ENCODE data around the gene DNAH2.

The DNAH2 gene

DNA sequence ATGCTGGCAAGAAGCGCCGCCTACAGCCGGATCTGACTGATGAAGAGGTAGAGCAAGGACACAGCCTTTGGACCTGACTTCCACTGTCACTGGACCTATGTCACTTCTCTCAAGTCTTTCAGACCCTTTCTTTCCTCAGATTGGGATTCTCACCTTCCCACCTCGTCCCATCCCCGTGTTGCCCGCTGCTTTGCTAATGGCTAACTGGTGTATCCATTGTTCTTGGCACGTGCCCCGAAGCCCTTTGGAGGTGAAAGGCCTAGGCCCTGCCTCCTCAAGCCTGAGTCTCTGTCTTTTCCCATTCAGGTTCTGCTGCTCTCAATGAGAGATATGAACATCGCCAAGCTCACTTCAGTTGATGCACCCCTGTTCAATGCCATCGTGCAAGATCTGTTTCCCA lies 63.2 kb downstream of the DNAH2 start:
- no peak for DNase-seq (ENCODE audit: low read depth)

DNA sequence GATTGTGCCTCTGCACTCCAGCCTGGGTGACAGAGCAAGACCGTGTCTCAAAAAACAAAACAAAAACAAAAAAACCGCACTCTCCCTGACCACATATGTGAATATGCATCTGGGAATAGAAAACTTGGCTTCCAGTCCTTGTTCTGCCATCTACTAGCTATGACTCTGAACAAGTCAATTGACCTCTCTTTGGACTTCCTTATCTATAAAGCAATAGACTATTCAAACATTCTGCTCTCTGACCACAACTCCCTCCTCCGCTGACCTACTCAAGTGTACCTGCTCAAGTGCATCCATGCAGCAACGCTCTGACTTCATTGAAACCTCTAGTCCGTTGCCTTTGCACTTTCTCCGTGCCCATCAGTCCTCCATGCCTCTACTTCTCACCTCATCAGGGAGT lies 63.9 kb downstream of the DNAH2 start:
- DNase-seq (ENCODE audit: low read depth): peak; percentile 11

DNA sequence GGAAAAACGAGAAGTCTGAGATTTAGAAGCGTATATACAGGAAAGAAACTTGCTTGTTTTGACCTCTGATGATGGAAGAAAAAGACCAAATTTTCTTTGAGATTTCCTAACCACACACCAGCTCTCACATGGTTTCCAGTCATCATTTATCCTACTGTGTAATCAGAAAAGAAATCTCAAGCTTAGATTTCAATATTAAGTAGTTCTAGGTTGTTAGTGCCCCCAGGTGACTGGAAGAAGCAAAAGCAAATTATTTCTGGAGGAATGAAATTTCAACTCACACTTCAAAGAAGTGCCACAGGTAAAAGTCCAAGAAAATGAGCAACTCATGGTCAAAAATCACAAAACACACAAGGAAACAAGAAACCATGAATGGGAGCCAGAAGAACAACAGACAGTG lies 64.7 kb downstream of the DNAH2 start:
- DNase-seq (ENCODE audit: low read depth): peak; percentile 55

DNA sequence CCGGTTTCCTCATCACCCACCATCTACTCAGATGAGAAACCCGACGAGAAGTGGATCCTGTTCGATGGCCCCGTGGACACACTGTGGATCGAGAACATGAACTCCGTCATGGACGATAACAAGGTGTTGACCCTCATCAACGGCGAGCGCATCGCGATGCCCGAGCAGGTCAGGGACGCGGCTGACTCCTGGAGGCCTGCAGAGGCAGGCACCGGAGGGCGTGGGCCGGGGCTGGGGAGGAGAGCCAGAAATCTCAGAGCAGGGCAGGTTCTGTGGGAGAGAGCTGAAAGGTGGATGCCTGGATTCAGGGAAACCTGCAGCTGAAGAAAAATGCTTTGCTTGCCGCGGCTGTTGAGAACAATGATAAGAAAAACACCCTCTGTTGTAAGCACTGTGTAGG lies 69.3 kb downstream of the DNAH2 start:
- DNase-seq (ENCODE audit: low read depth): no peak

DNA sequence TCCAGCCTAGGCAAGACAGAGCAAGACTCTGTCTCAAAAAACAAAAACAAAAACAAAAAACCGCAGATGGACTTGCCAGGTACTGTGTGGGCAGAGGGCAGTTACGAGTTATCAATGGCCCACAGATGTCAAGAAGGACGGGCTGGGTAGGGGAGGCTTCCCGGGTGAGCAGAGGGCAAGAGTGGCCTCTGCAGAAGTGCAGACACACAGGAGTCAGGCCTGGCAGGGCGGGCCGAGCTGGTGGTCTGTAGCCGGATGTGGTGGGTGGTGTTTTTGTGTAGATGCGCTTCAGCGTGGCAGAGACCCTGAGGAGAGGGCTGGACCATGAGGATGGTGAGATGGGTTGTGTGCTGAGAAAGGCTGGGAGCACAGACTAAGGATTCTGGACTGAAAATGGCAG lies 71.6 kb downstream of the DNAH2 start:
- no peak for DNase-seq (ENCODE audit: low read depth)

DNA sequence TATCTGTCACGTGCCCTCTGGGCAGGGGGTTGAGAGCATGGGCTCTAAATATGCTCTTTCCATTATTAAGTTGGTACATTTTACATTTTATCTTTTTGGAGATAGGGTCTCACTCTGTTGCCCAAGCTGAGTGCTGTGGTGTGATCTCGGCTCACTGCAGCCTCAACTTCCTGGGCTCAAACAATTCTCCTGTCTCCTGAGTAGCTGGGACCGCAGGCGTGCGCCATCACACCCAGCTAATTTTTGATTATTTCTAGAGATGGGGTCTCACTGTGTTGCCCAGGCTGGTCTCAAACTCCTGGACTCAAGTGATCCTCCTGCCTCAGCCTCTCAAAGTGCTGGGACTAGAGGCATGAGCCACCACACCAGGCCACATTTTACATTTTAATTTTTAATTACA lies 72.6 kb downstream of the DNAH2 start:
- no peak for DNase-seq (ENCODE audit: low read depth)

DNA sequence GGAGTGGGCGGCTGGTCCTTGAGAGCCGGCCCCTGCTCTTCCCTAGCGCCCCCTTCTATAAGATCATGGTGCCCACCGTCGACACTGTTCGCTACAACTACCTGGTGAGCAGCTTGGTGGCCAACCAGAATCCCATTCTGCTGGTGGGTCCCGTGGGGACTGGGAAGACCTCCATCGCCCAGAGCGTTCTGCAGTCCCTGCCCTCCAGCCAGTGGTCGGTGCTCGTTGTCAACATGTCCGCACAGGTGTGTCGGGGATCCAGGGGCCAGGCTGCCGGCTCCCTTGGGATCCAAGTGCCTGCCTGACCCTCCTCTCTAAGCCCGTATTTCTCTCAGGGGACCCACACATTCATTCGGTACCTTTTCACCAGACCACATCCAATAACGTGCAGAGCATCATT lies 75.1 kb downstream of the DNAH2 start:
- no peak for DNase-seq (ENCODE audit: low read depth)

DNA sequence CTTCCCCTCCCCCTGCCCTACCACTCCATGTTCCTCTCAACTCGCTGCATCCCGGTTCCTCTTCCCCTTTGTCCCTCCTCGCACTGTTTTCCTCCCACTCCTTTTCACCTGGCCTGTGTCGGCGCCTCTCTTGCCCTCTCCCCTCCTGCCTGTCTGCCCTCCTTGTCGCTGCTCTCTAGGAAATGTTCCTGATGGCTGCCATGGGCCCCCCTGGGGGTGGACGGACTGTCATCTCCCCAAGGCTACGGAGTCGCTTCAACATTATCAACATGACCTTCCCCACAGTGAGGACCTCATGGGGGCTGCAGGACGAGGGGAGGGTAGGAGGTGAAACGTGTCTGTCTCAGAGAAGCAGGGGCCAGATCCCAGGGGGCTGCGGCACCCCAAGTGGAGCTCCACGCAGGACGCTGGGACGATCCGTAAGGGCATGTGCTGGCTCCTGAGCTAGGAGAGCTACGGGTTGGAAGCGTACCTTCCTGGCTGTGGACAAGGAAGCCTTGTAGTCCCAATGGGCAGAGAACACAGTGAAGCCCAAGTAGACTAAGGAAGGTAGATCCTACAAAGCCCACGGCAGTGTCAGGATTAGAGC lies 76.6 kb downstream of the DNAH2 start:
- no peak for DNase-seq (ENCODE audit: low read depth)

DNA sequence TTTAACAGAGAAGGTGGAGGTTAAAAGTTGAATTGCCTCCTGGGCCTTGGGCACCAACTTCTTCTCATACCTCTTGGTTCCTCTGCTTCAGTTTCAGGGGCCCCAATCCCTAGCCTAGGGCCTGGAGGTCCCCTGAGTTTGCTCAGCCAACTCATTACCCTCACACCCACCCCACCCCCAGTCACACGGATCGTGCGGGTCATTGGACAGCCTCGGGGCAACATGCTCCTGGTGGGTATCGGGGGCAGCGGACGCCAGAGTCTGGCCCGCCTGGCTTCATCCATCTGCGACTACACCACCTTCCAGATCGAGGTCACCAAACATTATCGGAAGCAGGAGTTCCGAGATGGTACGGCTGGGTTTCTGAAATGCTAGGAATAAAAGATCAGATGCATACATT lies 80.4 kb downstream of the DNAH2 start:
- DNase-seq (ENCODE audit: low read depth): no peak

DNA sequence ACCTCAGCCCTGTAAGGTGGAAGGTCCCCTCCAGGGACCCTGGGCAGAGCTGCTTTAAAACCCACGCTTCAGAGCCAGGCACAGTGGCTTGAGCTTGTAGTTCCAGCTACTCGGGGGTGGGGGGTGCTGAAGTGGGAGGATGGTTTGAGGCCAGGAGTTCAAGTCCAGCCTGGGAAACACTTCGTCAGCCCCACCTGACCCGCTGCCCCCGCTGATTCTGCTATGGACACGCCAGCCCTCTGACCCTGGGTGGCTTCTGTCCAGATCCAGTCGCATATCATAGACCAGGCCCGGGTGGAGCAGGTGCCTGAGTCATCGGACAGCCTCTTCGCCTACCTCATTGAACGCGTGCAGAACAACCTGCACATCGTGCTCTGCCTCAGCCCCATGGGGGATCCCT lies 81.3 kb downstream of the DNAH2 start:
- no peak for DNase-seq (ENCODE audit: low read depth)

DNA sequence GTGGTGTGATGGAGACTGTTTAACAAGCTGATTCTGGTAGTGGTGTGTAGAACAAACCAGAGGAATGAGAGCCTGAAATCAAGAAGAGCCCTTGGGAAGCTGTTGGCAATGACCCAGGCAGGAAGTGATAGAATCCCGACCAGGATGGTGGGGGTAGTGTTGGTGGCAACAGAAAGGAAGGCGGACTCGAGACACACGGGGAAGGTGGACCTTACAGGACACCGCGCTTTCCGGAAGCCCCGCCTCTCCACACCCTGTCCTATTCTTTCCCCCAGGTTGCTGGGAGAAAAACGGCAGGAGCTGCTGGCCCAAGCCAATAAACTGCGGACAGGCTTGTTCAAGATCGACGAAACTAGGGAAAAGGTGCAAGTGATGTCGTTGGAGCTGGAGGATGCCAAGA lies 86.4 kb downstream of the DNAH2 start:
- DNase-seq (ENCODE audit: low read depth): peak; percentile 2

DNA sequence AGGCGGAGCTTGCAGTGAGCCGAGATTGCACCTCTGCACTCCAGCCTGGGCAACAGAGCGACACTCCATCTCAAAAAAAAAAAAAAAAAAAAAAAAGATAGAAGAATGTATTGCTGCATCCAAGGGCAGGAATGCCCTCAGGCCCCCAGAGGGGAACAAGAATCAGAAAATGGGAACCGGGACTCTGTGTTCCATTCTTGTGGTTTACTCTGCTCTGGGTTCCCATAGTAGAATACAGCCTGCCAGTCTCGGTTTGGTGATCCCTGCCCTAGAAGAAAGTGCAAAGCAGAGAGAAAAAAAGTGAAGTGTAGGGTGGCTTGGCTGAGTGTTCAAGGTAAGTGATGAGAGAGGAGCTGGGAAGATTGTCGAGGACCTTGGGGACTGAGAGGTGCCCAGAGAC lies 89.0 kb downstream of the DNAH2 start:
- no peak for DNase-seq (ENCODE audit: low read depth)

DNA sequence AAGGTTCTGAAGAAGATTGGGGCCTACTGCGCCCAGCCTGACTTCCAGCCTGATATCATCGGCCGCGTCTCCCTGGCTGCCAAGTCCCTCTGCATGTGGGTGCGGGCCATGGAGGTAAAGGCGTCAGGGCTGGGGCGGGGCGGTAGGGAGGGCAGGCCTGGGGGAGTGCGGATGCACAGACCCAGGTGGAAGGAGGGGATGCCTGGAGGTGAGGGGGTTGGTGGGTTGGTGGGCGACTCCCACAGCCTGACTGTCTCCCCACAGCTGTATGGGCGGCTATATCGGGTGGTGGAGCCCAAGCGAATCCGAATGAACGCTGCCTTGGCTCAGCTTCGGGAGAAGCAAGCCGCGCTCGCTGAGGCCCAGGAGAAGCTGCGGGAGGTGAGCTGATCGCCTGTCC lies 89.7 kb downstream of the DNAH2 start:
- no peak for DNase-seq (ENCODE audit: low read depth)

DNA sequence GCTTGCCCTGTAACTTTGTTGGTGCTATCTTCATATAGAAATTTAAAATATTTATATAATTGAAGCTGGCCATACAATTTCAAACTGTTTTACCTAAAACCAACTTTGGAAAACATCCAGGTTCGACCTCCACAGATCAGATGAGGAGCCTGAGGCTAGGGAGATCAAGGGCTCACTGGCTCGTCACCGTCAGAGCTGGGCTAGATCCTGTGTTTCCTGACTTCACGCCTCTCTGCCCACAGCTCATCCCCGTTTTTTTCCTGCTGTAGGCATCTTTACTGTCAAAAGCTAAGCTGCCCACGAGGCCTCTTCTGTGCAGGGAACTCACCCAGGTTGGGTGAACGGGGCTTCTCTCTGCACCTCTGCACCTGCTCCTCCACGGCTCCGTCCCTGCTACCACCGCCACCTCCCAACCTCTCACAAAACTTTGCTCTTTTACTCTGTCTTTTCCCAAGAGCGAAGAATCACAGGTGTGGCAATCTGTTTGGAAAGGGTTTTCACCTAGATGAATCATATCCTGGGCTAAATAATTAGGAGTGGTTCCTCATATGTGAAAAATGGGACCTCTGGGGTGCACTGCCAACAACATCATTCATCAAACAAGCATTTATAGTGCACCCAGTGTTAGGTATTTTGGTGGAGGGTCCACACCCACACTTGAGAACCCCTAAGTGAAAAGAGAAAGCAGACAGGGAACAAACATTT lies 91.7 kb downstream of the DNAH2 start:
- no peak for DNase-seq (ENCODE audit: low read depth)

DNA sequence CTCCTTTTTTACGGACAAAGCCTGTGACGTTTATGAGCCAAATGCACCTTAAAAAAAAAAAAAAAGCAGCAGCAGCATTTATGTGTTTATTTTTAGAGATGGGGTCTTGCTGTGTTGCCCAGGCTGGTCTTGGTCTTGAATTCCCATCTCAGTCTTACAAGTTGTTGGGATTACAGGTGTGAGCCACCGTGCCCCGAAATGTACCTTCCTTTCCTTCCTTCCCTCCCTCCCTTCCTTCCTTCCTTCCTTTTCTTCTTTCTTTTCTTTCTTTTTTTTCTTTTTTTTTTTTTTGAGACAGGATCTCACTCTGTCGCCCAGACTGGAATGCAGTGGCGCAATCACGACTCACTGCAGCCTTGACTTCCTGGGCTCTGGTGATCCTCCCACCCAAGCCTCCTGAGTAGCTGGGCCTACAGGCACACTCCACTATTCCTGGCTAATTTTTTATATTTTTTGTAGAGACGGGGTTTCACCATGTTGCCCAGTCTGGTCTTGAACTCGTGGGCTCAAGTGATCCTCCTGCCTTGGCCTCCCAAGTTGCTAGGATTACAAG lies 92.3 kb downstream of the DNAH2 start:
- peak; percentile 6 for DNase-seq (ENCODE audit: low read depth)

DNA sequence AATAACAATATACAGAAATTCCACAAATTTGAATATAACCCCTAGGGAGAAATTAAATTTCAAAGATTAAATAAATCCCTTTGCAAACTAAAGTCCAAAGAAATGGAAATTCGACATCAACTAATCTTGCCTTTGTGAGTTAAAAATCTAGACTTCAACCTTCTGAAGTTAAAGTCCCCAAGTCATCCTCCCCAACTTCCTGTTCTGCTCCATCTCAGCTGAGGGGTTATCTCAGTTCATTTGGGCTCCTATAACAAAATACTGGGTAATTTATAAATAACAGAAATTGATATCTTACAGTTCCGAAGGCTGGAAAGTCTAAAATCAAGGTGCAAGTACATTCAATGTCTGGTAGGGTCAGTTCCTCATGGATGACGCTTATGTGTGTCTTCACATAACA lies 93.7 kb downstream of the DNAH2 start:
- DNase-seq (ENCODE audit: low read depth): no peak

DNA sequence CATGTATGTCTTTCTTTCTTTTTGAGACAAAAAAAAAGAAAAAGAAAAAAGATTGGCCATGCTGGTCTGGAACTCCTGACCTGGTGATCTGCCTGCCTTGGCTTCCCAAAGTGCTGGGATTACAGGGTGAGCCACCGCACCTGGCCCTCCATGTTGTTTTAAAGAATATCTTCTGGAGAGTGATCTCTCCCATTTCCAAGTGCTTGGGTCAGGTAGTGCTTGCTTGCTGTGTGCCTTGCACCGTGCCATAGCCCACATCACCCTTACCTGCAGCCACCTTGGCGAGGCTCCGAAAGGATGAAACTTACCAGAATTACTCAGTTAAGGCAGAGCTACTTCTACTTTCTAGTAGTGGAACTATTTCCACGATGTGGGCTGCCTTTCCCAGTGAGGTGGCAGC lies 97.4 kb downstream of the DNAH2 start:
- DNase-seq (ENCODE audit: low read depth): no peak

DNA sequence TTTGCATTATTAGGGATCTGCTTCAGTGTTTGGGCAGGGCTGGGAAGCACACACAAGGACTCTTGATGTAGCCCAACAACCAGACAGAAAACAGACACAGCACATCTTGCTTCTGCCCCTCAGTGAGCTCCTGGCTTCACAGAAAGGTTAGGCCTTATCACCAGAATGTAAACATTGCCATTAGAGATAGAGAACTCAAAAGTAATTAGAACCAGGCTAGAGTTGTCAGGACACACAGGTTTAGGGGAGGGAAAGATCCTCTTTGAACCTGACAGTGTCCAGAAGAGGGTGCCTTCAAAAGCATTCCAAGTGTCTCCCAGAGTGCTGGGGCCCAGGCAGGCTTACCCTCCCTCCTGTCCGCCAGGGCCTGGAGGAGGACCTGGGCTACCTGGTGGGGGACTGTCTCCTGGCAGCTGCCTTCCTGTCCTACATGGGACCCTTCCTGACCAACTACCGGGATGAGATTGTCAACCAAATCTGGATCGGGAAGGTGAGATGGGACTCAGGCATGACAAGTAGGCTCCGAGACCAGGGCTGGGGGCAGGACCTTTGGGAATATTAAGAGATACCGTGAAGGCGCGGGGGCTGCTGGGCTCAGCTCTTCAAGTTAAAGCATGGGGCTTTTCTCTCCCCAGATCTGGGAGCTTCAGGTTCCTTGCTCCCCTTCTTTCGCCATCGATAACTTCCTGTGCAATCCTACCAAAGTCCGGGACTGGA lies 99.5 kb downstream of the DNAH2 start:
- DNase-seq (ENCODE audit: low read depth): no peak

DNA sequence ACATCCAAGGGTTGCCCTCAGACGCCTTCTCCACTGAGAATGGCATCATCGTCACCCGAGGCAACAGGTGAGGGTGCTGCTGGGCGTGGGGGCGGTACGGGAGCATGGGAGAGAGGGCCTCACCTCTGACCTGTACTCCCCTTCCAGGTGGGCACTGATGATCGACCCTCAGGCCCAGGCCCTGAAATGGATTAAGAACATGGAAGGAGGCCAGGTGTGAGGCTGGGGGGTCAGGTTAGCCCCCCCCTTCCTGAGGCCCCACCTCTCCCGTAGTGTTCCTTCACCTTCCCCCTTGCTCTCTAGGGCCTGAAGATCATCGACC lies 100.1 kb downstream of the DNAH2 start:
- no peak for DNase-seq (ENCODE audit: low read depth)

DNA sequence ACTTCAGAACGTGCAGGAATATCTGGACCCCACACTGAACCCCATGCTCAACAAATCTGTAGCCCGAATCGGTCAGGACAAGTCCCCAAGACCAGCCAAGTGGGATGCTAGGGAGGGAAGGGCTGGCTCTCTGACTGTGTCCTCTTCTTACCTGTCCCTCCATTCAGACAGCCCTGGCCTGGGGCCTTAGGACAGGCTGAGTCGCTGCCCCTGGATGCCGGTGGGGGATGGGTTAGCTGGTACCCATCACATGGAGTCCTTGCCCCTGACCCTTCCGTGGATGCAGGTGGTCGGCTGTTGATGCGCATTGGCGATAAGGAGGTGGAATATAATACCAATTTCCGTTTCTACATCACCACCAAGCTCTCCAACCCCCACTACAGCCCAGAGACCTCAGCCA lies 100.5 kb downstream of the DNAH2 start:
- no peak for DNase-seq (ENCODE audit: low read depth)

DNA sequence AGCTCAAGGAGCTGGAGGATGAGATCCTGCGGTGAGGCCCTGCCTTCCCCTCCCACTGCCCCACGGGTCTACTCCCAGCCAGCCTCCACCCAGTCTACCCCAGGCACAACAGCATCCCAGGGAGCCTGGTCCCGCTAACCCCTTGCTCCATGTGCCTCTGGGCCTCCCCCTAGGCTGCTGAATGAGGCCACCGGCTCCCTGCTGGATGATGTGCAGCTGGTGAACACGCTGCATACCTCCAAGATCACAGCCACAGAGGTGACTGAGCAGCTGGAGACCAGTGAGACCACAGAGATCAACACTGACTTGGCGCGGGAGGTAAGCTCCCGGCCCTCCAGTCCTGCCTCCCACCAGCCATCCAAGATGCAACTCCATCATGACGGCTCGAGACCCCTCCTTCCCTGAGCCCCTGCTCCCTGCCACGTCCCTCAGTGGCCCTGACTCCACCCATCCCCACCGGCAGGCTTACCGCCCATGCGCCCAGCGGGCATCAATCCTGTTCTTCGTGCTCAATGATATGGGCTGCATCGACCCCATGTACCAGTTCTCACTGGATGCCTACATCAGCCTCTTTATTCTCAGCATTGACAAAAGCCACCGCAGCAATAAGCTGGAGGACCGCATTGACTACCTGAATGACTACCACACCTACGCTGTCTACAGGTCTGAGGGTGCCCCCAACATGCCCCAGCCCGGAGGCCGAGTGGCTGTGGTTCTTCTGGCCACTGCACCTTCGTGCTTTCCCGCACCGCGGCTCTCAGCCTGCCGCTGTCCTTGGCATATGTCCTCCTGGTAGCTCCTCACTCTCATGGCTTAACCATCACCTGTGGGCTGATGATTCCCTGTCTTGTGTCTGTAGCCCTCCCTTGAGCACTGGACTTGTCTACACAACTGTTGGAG lies 101.5 kb downstream of the DNAH2 start:
- no peak for DNase-seq (ENCODE audit: low read depth)

DNA sequence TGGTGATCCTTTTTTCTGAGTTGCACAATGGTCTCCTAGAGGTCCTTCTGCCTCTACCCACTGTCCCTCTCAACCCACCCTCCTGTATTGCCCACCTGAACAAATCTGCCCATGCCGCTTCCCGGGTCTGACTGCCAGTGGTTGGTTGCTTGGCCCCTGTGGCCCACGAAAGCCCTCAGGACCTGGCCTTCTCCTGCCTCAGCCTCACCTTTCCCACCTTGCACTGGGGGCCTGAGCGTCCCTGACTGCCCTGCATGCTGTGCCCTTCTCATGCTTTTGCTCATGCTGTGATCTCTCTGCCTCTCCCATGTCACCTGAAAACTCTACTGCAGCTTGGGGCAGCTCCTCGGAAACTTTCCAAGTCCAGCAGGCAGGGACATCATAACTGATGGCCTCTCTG lies 102.7 kb downstream of the DNAH2 start:
- no peak for DNase-seq (ENCODE audit: low read depth)

DNA sequence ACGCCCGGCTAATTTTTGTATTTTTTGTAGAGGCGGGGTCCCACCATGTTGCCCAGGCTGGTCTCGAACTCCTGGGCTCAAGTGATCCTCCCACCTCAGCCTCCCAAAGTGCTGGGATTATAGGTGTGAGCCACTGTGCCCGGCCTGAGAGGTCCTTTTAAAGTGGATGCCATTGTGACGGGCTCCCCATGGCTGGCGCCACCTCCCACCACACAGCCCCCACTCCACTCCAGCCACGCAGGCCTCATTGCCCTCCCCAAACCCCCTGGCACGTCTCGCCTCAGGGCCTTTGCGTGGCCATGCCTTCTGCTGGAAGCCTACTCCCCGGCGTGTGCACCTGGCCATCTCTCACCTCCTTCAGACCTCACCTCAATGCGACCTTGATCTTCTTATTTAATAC lies 104.6 kb downstream of the DNAH2 start:
- DNase-seq (ENCODE audit: low read depth): no peak

Measured in stromal cell of bone marrow (primary cell).